GM12878 (cell line): ENCODE results near the gene FBXL14. TPM values are rescaled to one million over a fixed set of nuclear protein-coding genes. Genes with fewer than 3 reads are reported as not detected.

Experiments
- ATAC-seq: fragments of 200-7000 bp; cut with Tn5 transposase; 3 replicates; pipeline ENCODE4 v1.9.1; 2020; ENCODE audit warnings: mild to moderate bottlenecking, moderate library complexity
- BruUV-seq: library from RNA; stranded (reverse); fragments of 400-500 nt; replicated peaks from 2 replicates; lab custom pipeline; 2021; lab: Mats Ljungman, UMichigan
- CTCF ChIA-PET: fragments of 300-600 bp; sonication (Branson Sonifier 250); formaldehyde crosslinking; extraction: SDS; loops from one replicate; lab custom pipeline; 2021; ENCODE audit warnings: inconsistent platforms; lab: Yijun Ruan, JAX
- POLR2A ChIA-PET: fragments of 350-600 bp; formaldehyde crosslinking; extraction: SDS; loops from one replicate; lab custom pipeline; 2021; ENCODE audit warnings: inconsistent platforms; lab: Charles Lee
- RAD21 ChIA-PET: fragments of 300-600 bp; sonication (Branson Sonifier 250); formaldehyde crosslinking; loops from one replicate; lab custom pipeline; 2023; ENCODE audit warnings: antibody characterized with exemption; ENCODE audit not compliant: unreplicated experiment; lab: Charles Lee
- SMC1A ChIA-PET: fragments of 300-600 bp; sonication (Branson Sonifier 250); formaldehyde crosslinking; loops from one replicate; lab custom pipeline; 2023; ENCODE audit not compliant: unreplicated experiment, uncharacterized antibody; lab: Charles Lee
- DNase-seq: peaks from one replicate; pipeline ENCODE4 v3.0.0-alpha.2; 2011; ENCODE audit warnings: low read depth, low spot score
- FAIRE-seq: peaks from 3 replicates; lab custom pipeline; 2011; peaks lifted over from hg19 to GRCh38; lab: Jason Lieb, UNC
- H2AFZ ChIP-seq: 2 replicates; pipeline ENCODE4 v1.6.0; 2011; ENCODE audit warnings: low read depth, low read length, control low read depth; ENCODE audit not compliant: control insufficient read depth
- H3K27ac ChIP-seq: 2 replicates; pipeline ENCODE4 v1.5.1; 2011; ENCODE audit warnings: control low read depth; ENCODE audit not compliant: control insufficient read depth, insufficient read depth
- H3K27me3 ChIP-seq, 2 experiments: replicated peaks in 1 of 2; 2 replicates each; pipeline versions ENCODE4 v1.6.0 to v1.6.1; 2011; ENCODE audit warnings: low read length in 1 of 2; ENCODE audit not compliant: control insufficient read depth in 2 of 2, insufficient read depth in 2 of 2
- H3K36me3 ChIP-seq, 2 experiments: 2 replicates each; pipeline ENCODE4 v1.5.1; 2011; ENCODE audit warnings: low read length in 1 of 2; ENCODE audit not compliant: control insufficient read depth in 2 of 2, insufficient read depth in 2 of 2
- H3K4me1 ChIP-seq: 2 replicates; pipeline ENCODE4 v1.6.1; 2011; ENCODE audit warnings: mild to moderate bottlenecking, low read length, moderate library complexity, mixed read lengths; ENCODE audit not compliant: control insufficient read depth, insufficient read depth
- H3K4me2 ChIP-seq: 2 replicates; pipeline ENCODE4 v1.6.0; 2011; ENCODE audit warnings: control low read depth; ENCODE audit not compliant: control insufficient read depth, insufficient read depth
- H3K4me3 ChIP-seq: fragments of 200-600 bp; sonication (generic); 2 replicates; pipeline ENCODE4 v1.5.1; 2016
- H3K79me2 ChIP-seq: 2 replicates; pipeline ENCODE4 v1.6.0; 2011; ENCODE audit warnings: low read length; ENCODE audit not compliant: control insufficient read depth, insufficient read depth
- H3K9ac ChIP-seq: 2 replicates; pipeline ENCODE4 v1.8.0; 2011; ENCODE audit warnings: low read length, control low read depth, mixed read lengths; ENCODE audit not compliant: control insufficient read depth, insufficient read depth
- H3K9me3 ChIP-seq: replicated peaks from 3 replicates; pipeline ENCODE4 v1.5.1; 2011; ENCODE audit warnings: mild to moderate bottlenecking, low read length; ENCODE audit not compliant: control insufficient read depth, insufficient read depth
- H4K20me1 ChIP-seq: 2 replicates; pipeline ENCODE4 v1.6.0; 2011; ENCODE audit not compliant: control insufficient read depth, insufficient read depth
- CREB1 ChIP-seq: IDR thresholded peaks from 2 replicates; pipeline ENCODE4 v1.6.1; 2012; ENCODE audit warnings: low read depth, mild to moderate bottlenecking, inconsistent platforms
- E2F8 ChIP-seq: fragments of 450-650 bp; IDR thresholded peaks from 2 replicates; pipeline ENCODE4 v1.6.1; 2018; ENCODE audit warnings: mild to moderate bottlenecking, low read depth, moderate library complexity; ENCODE audit not compliant: partially characterized antibody
- HDAC6 ChIP-seq: fragments of 200-600 bp; sonication (generic); IDR thresholded peaks from one replicate; pipeline ENCODE4 v1.8.0; 2017; ENCODE audit warnings: antibody characterized with exemption; ENCODE audit not compliant: unreplicated experiment
- JUND ChIP-seq: IDR thresholded peaks from 2 replicates; pipeline ENCODE4 v1.6.1; 2012; ENCODE audit warnings: low read depth, mild to moderate bottlenecking, low read length, improper control_type of control experiment, moderate library complexity
- POU2F2 ChIP-seq: IDR thresholded peaks from 3 replicates; pipeline ENCODE4 v1.6.1; 2011; ENCODE audit warnings: low read depth, mild to moderate bottlenecking, low read length, borderline replicate concordance
- SMARCA5 ChIP-seq: fragments of 450-650 bp; IDR thresholded peaks from 2 replicates; pipeline ENCODE4 v1.6.1; 2017; ENCODE audit warnings: mild to moderate bottlenecking
- SMC3 ChIP-seq: IDR thresholded peaks from 2 replicates; pipeline ENCODE4 v1.6.1; 2011; ENCODE audit warnings: low read length, improper control_type of control experiment, borderline replicate concordance
- STAT3 ChIP-seq: IDR thresholded peaks from 2 replicates; pipeline ENCODE4 v1.6.1; 2011; ENCODE audit warnings: low read depth, low read length, improper control_type of control experiment
- ZNF274 ChIP-seq: IDR thresholded peaks from one replicate; pipeline ENCODE4 v1.8.0; 2011; ENCODE audit not compliant: insufficient read length, insufficient read depth
- WGBS: methylation state at CpG from one replicate; pipeline ENCODE4 v1.1.6; 2016; ENCODE audit warnings: low lambda C conversion rate; ENCODE audit not compliant: insufficient replicate concordance, insufficient coverage; ENCODE audit errors: missing lambda C conversion rate; 5-methylcytosine and 5-hydroxymethylcytosine counted together
- in situ Hi-C: fragments of 300-500 bp; cut with MboI; formaldehyde crosslinking; loops from 9 replicates; pipeline ENCODE4 v1.14.3; 2018; ENCODE audit warnings: mixed read lengths
- intact Hi-C: fragments of 100-400 bp; cut with micrococcal nuclease; formaldehyde crosslinking; loops from one replicate; pipeline ENCODE4 v1.14.2; 2022; ENCODE audit not compliant: unreplicated experiment
- polyA plus RNA-seq, 11 experiments: library from polyadenylated mRNA; depleted of rRNA in 4 of 11; unstranded in 6 of 11; stranded (reverse) in 5 of 11; fragments of >200 nt; fragmentation: Nextera tagmentation in 4 of 11; fragmentation: Illumina TruSeq in 1 of 11; extraction: Ambion mirVana in 4 of 11; extraction: Trizol in 1 of 11; gene quantifications; 1 replicate in 1 of 11; 2 replicates in 10 of 11; pipeline versions ENCODE4 v1.2.1 to v1.2.3, GENCODE V29; 2011 to 2016; ENCODE audit warnings: inconsistent platforms in 2 of 11, missing spikeins in 2 of 11, low read depth in 1 of 11
- total RNA-seq, 4 experiments: library from RNA; depleted of rRNA in 3 of 4; stranded (reverse); fragments of >200 nt in 3 of 4; fragmentation: Illumina TruSeq in 1 of 4; extraction: Trizol in 1 of 4; gene quantifications; 2 replicates each; pipeline versions ENCODE4 v1.2.1 to v1.2.3, GENCODE V29; 2013 to 2021

The FBXL14 gene
- total and polyA plus RNA-seq, 10 of the 15 experiments (the other 5 are each of a cell fraction or from before 2014, with no cell fraction given) = 0.44 to 19.0 (median 2.9) TPM

- Histone ChIP-seq H3K27me3 (no peaks in the 10 kb centered on the region), H3K4me1 (no peaks in the 10 kb centered on the region), H3K9ac (no peak overlapping the region), H4K20me1 (no peaks in the 10 kb centered on the region), H3K36me3 (no peaks in the 10 kb centered on the region; a peak in 1 of 4 replicates), H3K27ac (no peak overlapping the region), H2AFZ (no peak overlapping the region), H3K4me2 (no peak overlapping the region), H3K4me3 (no peak overlapping the region), H3K9me3 (no peaks in the 10 kb centered on the region), H3K79me2 (no peaks in the 10 kb centered on the region)
- WGBS = 74% methylated on average over 2 of the region's 2 CpGs
- BruUV-seq = no TSS peak
- intact Hi-C loops = no loop called here
- no peak for TF ChIP-seq SMC3
- TF ChIP-seq ZNF274 = no peak
- TF ChIP-seq HDAC6 = no peak
- no peak for TF ChIP-seq SMARCA5
- TF ChIP-seq CREB1 = no peak
- TF ChIP-seq JUND = no peak
- TF ChIP-seq POU2F2 = no peak
- no peak for TF ChIP-seq E2F8
- TF ChIP-seq STAT3 = no peak
- DNase-seq (no peak), FAIRE-seq (no peak), ATAC-seq (no peak)
- CTCF ChIA-PET = interaction anchor here (1.1 kb wide), 1 partner anchor 47 kb away, joined by 4 read pairs; no protein-coding TSS in a partner anchor
- SMC1A ChIA-PET = no interaction called here
- RAD21 ChIA-PET = no interaction called here
- in situ Hi-C loops = no loop called here
- POLR2A ChIA-PET = no interaction called here
Observed at GRCh38 chr12:1564067-1564466, 30.3 kb downstream of the FBXL14 start.
